ENCODE results near the gene DOCK3. TPM values are rescaled to one million over a fixed set of nuclear protein-coding genes. Genes with fewer than 3 reads are reported as not detected.
"Not testable (repeated sequence)": the region's sequence is repeated elsewhere in the genome, so short reads cannot be mapped to it uniquely, and the experiment has no call there.

Gene DOCK3
- polyA plus RNA-seq, 4 donors = 1.3 to 1.8 (median 1.6) TPM

DNA sequence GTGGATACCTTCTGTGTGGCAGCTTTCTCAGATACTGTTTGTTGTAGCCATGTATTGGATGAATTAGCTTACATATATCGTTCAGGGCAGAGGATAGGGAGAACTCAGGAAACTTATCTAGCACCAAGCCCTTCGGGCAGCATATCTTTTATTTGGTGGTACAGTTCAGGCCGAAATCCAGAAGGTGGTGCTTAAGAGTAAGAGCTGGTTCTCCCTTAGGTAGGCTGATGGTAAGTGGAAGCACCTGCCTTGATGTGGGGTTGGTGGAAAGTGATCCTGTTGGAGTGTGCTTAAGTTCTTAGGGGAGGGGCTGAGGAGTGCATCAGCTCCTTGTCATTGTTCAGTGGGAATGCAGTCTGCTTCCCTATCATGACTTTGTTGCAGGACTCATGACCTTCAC lies 187.5 kb downstream of the DOCK3 start:
- DNase-seq (ENCODE audit: low read depth in 4 of 4, low spot score in 3 of 4) = no peak

DNA sequence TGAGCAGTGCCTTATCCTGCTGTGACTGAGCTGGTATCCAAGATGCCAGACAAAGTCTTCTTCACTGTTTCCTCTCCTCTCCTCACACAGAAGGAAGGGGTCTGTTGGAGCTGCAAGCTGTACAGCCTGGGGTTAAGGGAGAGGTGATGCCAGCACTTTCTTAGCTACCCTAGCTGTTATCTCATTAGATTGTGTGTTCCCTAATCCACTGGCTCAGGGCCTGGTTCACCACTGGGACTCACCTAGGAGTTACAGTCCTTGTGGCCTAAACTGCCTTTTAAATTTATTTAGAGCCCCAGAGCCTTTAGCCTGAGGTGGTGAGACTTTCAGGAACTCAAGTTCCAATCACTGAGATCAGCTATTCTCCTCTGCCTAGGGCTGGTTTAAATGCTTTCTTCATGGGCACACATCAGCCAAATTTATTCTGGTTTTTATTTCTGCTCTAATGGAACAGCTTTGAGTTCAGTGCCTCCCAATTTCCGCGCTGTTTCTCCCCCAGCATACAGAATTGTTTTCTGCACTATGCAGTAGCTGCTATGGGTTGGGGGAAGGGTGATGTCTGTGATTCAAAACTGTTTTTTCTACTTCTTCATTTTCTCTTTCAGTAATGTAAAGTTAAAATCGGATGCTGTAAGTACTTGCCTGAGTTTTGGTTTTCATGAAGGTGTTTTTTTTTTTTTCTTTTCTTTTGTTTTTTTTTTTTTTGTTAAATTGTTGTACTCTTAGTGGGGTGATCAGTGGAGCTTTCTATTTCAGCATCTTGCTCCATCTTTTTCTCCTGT lies 198.8 kb downstream of the DOCK3 start:
- no peak for DNase-seq (ENCODE audit: low read depth in 4 of 4, low spot score in 3 of 4)

DNA sequence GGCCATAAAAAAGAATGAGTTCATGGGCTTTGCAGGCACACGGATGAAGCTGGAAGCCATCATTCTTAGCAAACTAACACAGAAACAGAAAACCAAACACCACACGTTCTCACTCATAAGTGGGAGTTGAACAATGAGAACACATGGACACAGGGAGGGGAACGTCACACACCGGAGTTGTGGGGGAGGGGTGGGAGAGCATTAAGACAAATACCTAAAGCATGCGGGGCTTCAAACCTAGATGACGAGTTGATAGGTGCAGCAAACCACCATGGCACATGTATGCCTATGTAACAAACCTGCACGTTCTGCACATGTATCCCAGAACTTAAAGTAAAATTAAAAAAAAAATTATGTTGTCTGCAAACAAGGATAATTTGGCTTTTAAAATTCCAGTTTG lies 200.1 kb downstream of the DOCK3 start:
- not testable (repeated sequence) for DNase-seq (ENCODE audit: low read depth in 4 of 4, low spot score in 3 of 4)

DNA sequence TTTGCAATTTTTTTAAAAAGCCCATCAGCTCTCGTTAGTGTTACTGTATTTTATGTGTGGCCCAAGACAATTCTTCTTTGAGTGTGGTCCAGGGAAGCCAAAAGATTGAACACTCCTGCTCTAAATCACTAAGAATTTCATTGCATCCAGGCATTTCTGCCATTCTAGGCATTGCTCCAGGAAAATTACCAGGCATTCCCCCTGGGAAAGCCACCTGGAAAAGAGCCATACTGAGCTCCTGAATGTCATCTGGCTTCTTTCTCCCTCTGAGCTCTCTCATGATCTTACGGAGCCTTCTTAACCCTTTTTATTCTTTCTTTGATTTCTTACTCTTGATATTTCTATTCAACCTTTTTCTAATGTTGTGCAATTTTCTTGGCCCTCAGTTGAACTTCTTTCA lies 202.2 kb downstream of the DOCK3 start:
- no peak for DNase-seq (ENCODE audit: low read depth in 4 of 4, low spot score in 3 of 4)

DNA sequence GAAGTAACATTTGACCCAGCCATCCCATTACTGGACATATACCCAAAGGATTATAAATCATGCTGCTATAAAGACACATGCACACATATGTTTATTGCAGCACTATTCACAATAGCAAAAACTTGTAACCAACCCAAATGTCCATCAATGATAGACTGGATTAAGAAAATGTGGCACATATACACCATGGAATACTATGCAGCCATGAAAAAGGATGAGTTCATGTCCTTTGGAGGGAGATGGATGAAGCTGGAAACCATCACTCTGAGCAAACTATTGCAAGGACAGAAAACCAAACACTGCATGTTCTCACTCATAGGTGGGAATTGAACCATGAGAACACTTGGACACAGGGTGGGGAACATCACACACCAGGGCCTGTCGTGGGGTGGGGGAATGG lies 208.0 kb downstream of the DOCK3 start:
- not testable (repeated sequence) for DNase-seq (ENCODE audit: low read depth in 4 of 4, low spot score in 3 of 4)

DNA sequence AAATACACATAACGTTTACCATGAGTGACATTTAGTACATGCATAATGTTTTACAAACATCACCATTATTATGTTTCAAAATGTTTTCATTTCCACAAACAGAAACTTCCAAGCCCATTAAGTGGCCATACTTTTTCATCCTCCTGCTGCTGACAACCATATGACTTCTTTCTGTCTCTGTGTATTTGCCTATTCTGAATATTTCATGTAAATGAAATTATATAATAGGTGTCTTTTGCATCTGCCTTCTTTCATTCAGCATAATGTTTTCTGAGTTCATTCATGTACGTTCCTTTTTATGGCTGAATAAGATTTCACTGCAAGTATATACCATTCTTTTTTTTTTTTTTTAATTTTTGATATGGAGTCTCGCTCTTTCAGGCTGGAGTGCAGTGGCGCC lies 209.0 kb downstream of the DOCK3 start:
- no peak for DNase-seq (ENCODE audit: low read depth in 4 of 4, low spot score in 3 of 4)

DNA sequence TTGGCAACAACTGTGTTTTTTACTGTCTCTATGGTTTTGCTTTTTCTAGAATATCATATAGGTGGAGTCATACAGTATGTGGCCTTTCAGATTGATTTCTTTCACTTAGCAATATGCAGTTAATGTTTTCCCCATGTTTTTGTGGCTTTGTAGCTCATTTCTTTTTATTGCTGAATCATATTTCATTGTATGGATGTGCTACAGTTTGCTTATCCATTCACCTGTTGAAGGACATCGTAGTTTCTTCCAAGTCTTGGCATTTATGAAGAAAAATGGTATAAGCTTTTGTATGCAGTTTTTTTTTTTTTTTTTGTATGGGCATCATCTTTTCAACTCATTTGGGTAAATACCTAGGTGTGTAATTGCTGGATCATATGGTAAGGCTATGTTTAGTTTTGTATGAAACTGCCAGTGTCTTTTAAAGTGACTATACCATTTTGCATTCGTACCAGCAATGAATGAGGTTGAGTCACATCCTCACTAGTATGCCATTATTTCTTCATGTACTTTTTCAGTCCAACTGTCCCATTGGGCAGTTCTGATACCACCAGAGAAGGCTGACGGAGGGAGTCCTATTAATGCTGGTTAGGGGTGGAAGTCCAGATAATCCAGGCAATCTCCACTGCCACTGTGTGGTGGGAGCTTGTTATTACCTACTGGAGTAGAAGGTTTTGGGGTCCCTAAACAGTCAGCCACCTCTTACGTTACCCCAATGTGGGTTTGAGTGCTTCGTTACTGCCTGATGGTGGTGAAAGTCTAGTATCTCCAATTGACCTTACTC lies 210.5 kb downstream of the DOCK3 start:
- DNase-seq (ENCODE audit: low read depth in 4 of 4, low spot score in 3 of 4) = no peak

DNA sequence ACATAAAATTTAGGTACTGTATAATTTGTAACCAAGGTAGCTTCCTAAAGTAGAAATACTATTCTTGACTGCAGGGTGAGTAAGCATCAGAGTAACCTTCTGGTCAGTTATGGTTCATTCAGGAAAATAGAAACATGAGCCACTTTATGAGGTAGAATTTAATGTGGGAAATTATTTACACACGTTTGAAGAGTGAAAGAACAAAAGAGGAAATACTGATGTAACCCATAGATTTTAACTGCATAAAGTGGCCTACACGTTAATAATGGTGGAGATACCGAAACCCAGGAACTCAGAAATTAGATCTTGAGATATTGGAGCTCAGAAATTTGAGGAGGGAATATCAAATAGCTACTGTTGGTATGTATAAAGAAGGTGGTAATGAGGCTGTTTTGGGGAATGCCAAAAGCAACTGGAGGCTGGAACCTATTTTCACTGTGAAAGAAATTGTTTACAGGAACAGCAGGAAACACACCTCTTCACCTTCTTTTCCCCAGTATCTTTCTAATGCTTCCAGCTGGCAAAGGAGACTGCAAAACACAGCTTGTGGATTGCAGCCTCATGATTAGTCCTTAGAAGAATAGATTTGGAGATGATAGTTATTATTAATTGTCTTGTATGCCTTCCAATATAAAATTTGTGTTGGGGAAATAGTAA lies 216.1 kb downstream of the DOCK3 start:
- DNase-seq (ENCODE audit: low read depth in 4 of 4, low spot score in 3 of 4) = no peak

DNA sequence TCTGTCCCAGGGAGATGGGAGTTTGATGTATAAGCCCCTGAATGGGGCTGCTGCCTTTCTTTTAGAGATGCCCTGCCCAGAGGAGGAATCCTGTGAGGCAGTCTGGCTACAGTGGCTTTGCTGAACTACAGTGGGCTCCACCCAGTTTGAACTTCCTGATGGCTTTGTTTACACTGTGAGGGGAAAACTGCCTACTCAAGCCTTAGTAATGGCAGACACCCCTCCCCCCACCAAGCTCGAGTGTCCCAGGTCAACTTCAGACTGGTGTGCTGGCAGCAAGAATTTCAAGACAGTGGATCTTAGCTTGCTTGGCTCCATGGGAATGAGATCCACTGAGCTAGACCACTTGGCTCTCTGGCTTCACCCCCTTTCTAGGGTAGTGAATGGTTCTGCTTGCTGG lies 226.4 kb downstream of the DOCK3 start:
- DNase-seq (ENCODE audit: low read depth in 4 of 4, low spot score in 3 of 4) = not testable (repeated sequence)

DNA sequence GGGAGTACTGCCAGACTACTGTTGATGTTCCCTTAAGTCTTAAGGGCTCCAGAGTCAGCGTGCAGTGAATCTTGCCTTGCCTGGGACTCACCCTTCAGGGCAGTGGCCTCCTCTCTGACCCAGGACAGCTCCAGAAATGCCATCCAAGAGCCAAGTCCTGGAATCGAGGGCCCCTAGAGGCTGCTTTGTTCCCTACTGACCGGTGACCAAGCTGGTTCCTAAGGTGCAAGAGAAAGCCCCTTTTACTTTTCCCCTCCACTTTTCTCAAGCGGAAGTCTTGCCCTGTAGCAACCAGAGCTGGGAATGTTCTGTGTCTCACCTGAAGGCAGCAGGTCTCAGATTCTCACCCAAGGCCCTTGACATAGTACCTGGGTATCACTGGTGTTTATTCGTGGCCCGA lies 238.0 kb downstream of the DOCK3 start:
- DNase-seq (ENCODE audit: low read depth in 4 of 4, low spot score in 3 of 4) = no peak

DNA sequence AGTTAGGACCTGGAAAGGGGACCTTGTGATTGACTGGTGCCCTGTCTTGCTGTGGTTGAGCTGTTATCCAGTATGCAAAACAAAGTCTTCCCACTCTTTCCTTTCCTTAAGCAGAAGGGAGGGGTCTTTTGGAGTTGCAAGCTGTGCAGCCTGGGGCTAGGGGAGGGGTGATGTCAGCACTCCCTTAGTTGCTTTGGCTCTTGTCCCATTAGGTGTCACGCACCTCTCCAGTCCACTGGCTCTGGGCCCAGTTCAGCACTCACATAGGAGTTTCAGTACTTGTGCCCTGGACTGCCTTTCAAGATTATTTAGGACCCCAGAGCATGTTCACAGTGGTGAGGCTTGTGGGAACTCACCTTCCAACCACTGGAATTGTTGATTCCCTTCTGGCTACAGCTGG lies 238.5 kb downstream of the DOCK3 start:
- peak in 1 of 4 donors; percentile 2 for DNase-seq (ENCODE audit: low read depth in 4 of 4, low spot score in 3 of 4)

DNA sequence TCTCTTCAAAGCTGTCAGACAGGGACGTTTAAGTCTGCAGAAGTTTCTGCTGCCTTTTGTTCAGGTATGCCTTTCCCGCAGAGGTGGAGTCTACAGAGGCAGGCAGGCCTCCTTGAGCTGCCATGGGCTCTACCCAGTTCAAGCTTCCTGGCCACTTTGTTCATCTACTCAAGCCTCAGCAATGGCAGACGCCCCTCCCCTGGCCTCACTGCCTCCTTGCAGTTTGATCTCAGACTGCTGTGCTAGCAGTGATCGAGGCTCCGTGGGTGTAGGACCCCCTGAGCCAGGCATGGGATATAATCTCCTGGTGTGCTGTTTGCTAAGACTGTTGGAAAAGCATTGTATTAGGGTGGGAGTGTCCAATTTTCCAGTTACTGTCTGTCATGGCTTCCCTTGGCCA lies 247.3 kb downstream of the DOCK3 start:
- DNase-seq (ENCODE audit: low read depth in 4 of 4, low spot score in 3 of 4) = not testable (repeated sequence)

DNA sequence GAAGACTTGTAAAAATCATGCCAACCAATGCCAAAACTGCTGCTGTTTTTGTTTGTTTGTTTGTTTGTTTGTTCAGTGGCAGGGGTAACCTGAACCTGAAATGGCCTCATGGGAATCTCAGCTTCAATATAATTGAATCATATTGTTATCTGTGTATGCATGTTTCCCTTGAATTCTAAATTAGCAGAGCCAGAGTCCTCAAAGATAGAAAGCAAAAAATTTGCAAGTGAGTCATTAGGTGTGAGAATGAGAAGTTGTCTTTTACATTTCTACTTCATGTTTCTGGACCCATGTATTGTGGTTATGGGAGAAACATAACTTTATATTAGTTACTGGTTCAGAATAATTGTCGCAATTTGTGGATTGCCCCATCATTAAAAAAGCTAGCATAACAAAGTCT lies 249.2 kb downstream of the DOCK3 start:
- DNase-seq (ENCODE audit: low read depth in 4 of 4, low spot score in 3 of 4) = no peak

DNA sequence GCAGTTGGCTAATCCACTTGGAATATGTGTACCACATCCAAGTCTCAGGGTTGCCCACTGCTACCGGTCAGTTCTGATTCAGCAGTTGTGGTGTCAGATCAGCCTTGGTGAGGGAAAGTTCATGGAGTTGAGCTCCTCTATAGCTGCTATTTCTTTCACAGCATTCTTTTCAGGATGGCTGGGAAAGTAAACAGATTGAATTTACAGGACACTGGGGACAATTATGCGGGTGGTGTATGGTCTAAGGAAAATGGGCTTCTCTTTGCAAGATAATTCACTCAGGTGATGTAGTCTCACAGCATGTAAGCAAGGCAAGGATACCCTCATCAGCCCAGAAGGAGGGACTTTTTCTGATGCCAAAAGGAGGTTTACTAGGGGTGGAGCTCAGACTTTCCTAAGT lies 249.9 kb downstream of the DOCK3 start:
- no peak for DNase-seq (ENCODE audit: low read depth in 4 of 4, low spot score in 3 of 4)

DNA sequence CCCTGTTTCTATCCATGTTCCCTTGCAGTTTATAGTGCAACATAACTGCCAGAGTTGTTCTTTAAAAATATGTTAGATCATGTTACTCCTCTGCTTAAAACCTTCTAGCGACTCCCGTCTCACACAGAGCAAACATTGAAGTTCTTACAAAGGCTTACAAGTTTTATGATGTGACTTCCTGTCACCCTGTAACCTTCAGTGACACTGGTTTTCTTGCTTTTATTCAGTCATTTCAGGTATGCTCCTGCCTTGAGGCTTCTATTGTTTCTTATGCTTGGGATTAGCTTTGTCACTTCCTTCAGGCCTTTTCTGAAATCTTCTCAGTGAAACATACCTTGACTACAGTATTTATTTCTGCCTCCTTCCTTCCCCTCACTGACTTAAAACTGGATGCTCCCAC lies 252.1 kb downstream of the DOCK3 start:
- no peak for DNase-seq (ENCODE audit: low read depth in 4 of 4, low spot score in 3 of 4)

DNA sequence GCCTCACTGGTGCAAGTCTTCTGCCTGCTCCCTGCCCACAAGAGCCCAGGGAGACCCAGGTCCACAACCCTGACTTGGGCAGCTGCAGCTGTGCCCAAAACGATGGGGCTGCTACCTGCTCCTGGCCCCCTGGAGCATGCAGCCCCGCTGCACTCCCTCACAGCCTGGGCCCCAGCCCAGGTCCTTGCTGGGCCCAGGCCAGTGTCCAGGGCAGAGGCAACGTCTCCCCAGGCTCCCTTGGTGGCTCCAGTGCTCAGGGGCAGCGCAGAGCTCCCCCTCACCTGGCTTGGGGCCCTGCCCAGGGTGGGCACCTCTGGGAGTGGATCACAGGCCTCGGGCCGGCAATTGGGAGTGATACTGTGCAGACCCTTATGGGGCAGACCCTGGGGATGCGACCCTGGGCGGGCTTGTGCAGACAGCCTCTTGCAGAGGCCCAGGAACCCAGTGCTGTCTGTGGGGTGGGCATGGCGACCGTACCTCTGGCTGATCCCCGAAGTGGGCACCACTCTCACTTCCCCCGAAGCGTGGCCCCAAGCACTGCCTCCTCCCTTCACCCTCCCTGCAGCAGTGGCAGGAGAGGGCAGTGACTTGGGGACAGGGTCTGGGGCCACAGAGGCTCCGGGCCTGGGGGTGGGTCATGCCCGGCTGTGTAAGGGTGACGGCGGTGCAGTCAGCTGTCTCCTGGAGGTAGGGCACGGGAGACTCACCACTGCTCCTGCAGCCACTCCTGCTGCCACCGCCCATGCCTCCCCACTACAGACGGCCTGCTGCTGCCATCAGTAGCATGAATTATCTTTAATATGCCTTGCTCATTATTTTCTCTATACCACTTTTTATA lies 255.9 kb downstream of the DOCK3 start:
- no peak for DNase-seq (ENCODE audit: low read depth in 4 of 4, low spot score in 3 of 4)

DNA sequence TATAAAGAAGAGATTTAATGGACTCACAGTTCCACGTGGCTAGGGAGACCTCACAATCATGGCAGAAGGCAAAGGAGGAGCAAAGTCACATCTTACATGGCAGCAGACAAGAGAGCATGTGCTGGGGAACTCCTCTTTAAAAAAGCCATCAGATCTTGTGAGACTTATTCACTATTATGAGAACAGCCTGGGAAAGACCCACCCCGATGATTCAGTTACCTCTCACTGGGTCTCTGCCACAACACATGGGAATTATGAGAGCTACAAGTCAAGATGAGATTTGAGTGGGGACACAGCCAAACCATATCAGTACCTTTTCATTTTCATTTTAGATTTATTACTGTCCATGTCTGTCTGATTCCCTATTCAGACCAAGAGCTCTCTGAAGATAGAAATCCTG lies 258.2 kb downstream of the DOCK3 start:
- DNase-seq (ENCODE audit: low read depth in 4 of 4, low spot score in 3 of 4) = not testable (repeated sequence)

DNA sequence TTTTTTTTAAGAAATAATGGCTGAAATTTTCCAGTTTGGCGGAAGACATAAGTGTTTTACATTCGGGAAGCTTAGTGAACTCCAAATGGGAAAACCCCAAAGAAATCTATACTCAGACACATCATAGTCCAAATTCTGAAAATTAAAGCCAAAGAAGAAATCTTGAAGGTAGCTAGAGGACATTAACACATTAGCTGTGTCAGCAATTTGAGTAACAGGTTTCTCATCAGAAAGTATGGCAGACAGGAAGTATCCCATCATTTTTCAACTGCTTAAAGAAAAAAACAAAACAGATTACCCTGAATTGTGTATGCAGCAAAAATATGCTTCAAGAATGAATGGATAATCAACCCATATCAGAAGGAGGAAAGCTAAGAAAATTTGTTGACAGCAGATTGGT lies 261.7 kb downstream of the DOCK3 start:
- no peak for DNase-seq (ENCODE audit: low read depth in 4 of 4, low spot score in 3 of 4)

DNA sequence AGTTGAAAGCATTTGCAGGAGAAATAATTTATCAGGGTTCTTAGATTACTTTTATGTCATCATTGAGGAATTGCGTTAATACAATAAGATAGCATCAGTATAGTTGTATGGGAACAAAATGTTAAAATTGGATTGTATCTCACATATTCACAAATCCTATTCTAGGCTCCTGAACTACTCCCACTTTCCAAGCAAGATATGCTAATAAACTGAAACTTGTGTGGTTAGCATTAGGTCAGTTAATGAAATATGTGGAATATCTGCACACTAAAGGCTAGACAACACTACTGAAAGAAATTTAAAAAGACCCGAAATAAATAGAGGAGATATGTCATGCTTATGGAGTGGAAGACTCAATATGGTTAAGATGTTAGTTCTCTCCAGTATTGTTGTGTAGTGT lies 272.7 kb downstream of the DOCK3 start:
- DNase-seq (ENCODE audit: low read depth in 4 of 4, low spot score in 3 of 4) = no peak

DNA sequence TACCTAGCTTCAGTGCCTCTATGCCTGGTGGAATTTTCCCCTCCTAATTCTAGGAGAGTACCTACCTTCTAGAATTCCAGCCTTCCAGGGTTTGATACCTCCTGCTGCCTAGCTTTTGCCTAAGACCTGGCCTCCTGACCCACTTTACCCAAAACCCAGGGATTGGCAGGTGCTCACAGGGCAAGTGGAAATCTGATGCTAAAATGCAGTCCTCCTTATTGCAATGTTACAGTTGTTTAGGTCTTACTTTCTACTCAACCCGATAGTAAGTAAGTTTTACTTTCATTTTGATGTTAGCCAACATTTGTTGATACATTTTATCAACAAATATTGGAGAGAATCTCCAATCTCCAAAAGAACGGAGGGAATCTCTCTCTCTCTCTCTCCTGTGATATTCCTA lies 275.9 kb downstream of the DOCK3 start:
- no peak for DNase-seq (ENCODE audit: low read depth in 4 of 4, low spot score in 3 of 4)
